ENCODE data around the gene TRRAP.

Gene TRRAP

GRCh38 chr7:98956469-98956868, 78.1 kb downstream of the TRRAP start:
- no peak for DNase-seq

GRCh38 chr7:98956937-98957336, 78.6 kb downstream of the TRRAP start:
- no peak for DNase-seq

GRCh38 chr7:98957766-98958165, 79.4 kb downstream of the TRRAP start:
- no peak for DNase-seq

GRCh38 chr7:98958968-98959367, 80.6 kb downstream of the TRRAP start:
- no peak for DNase-seq

- no peak for DNase-seq
These were observed 85.0 kb downstream of the TRRAP start for GRCh38 chr7:98963305-98963704.

GRCh38 chr7:98964596-98964995, 86.3 kb downstream of the TRRAP start:
- no peak for DNase-seq

- DNase-seq = no peak
These were observed 90.3 kb downstream of the TRRAP start for GRCh38 chr7:98968621-98969020.

GRCh38 chr7:98969386-98969785, 91.1 kb downstream of the TRRAP start:
- no peak for DNase-seq

- DNase-seq = no peak
These were observed 91.8 kb downstream of the TRRAP start for GRCh38 chr7:98970016-98970615.

GRCh38 chr7:98970805-98971204, 92.5 kb downstream of the TRRAP start:
- DNase-seq = no peak

GRCh38 chr7:98974205-98974604, 95.9 kb downstream of the TRRAP start:
- no peak for DNase-seq

GRCh38 chr7:98974906-98975816, 96.8 kb downstream of the TRRAP start:
- no peak for DNase-seq

- no peak for DNase-seq
These were observed 98.3 kb downstream of the TRRAP start for GRCh38 chr7:98976396-98977185.

- no peak for DNase-seq
These were observed 100.3 kb downstream of the TRRAP start for GRCh38 chr7:98978672-98979071.

GRCh38 chr7:98981701-98982100, 103.4 kb downstream of the TRRAP start:
- no peak for DNase-seq

GRCh38 chr7:98982686-98983085, 104.4 kb downstream of the TRRAP start:
- DNase-seq = no peak

GRCh38 chr7:98984126-98984525, 105.8 kb downstream of the TRRAP start:
- no peak for DNase-seq

- no peak for DNase-seq
These were observed 107.1 kb downstream of the TRRAP start for GRCh38 chr7:98985406-98985805.

GRCh38 chr7:98985945-98986344, 107.6 kb downstream of the TRRAP start:
- DNase-seq = no peak

- no peak for DNase-seq
These were observed 110.3 kb downstream of the TRRAP start for GRCh38 chr7:98988641-98989040.

GRCh38 chr7:98990356-98990755, 112.0 kb downstream of the TRRAP start:
- no peak for DNase-seq

GRCh38 chr7:98991141-98991540, 112.8 kb downstream of the TRRAP start:
- DNase-seq = no peak

GRCh38 chr7:98992076-98992475, 113.7 kb downstream of the TRRAP start:
- DNase-seq = no peak

Data from stimulated activated CD4-positive, alpha-beta T cell treated with anti-CD3 and anti-CD28 coated beads, Interleukin-1b, Interleukin-23, amount 100 ng/mL, for 48 hours (primary cell).